Measurements from ENCODE around the gene RUBCNL.

DNA sequence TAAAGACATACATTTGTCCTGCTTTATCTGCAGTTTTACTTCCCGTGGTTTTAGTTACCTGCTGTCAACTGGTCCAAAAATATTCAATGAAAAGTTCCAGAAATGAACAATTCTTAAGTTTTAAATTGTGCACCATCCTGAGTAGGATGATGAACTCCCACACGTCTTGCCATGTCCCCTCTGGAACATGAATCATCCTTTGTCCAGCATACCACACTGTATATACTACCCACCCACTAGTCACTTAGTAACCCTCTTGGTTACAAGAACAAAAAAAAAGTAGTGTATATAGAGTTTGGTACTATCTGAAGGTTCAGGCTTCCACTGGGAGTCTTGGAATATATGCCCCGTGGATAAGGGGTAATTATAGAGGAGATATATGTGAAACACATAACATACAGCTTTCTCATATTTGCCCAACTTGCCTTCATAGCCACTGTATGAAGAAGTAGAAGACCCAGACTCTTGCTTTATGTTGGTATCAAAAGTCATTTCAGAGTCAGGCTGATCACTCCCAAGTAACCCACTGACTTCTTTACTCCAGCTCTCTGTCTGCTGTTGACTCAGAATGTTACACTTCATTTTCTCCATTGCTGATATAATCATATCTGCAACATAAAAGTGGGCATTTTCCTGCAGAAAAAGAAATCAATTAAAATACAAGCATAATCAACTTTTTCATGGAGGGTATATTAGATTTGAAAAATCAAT, 19.3 kb downstream of the RUBCNL start:
- no peak for TF ChIP-seq ZNF274 (IDR thresholded peaks at IDR 0.05; ENCODE audit: low read depth, low read length)
- no peak for TF ChIP-seq SUZ12 (IDR thresholded peaks at IDR 0.05; ENCODE audit: extremely low read depth, insufficient read depth, insufficient read length)
- no peak for TF ChIP-seq YY1 (IDR thresholded peaks at IDR 0.05; ENCODE audit: insufficient read depth, insufficient read length)

All from NT2/D1 (cell line).